ENCODE data around the gene OR51B5.
"Not testable (repeated sequence)": the region's sequence is repeated elsewhere in the genome, so short reads cannot be mapped to it uniquely, and the experiment has no call there.

Gene OR51B5, protein sequence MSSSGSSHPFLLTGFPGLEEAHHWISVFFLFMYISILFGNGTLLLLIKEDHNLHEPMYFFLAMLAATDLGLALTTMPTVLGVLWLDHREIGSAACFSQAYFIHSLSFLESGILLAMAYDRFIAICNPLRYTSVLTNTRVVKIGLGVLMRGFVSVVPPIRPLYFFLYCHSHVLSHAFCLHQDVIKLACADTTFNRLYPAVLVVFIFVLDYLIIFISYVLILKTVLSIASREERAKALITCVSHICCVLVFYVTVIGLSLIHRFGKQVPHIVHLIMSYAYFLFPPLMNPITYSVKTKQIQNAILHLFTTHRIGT

DNA sequence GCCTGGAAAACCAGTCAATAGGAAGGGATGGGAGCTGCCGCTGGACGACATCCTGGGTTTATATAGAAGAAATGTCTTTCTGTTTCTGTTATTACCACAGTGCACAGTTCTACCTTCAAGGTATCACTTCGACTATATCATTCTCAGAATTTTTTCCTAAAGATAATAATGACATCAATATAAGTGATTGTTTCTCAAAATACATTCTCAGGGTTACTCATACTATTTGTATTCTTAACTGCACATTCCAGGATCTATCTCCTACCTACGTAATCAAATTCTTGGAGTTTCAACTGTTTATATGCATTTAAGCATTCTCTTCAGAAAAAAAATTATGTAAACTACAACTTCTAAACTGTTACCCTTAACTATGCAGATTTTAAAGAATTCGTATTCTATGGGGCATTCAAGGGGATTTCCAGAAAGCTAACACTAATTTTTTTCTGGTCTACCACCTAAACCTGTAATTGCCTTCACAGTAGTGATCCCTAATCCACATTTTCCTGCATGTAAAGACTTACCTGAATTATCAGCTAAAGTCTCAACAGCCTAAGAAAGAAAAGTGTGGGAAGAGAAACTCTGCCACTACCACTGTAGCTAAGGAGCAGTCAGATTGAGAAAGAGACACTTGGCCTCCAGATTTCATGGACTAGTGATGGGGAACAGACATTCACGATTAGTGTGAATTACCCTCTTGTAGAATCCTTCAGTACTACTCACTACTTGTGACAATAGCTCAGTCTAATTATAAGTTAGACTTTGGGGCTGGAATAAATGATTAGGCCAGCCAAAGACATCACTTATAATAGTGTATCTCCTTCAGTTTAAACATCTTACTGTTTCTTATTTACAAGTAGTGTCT lies at the start of gene OR51B5:
OR51B5 (minus strand) TSS at position 51 of the 862 bp plus-strand sequence; CDS start at position 51, 0 bp downstream.
- Histone ChIP-seq H3K27me3 (ENCODE audit: insufficient read depth, low read length) (no peaks in the 10 kb centered on the region), H3K4me3 (ENCODE audit: low read depth, low read length) (no peak within 1 kb of the TSS), H3K4me1 (ENCODE audit: control insufficient read depth, insufficient read depth, low read length, unreplicated experiment) (peaks cover 23% of the 10 kb centered on the region), H2AFZ (ENCODE audit: low read length, unreplicated experiment) (peak within 1 kb of the TSS; percentile 25), H3K27ac (ENCODE audit: low read depth, low read length) (peak within 1 kb of the TSS; percentile 50), H3K36me3 (ENCODE audit: insufficient read depth, low read length) (no peaks in the 10 kb centered on the region), H3K79me2 (ENCODE audit: control insufficient read depth, insufficient read depth, low read length, unreplicated experiment) (no peaks in the 10 kb centered on the region)

DNA sequence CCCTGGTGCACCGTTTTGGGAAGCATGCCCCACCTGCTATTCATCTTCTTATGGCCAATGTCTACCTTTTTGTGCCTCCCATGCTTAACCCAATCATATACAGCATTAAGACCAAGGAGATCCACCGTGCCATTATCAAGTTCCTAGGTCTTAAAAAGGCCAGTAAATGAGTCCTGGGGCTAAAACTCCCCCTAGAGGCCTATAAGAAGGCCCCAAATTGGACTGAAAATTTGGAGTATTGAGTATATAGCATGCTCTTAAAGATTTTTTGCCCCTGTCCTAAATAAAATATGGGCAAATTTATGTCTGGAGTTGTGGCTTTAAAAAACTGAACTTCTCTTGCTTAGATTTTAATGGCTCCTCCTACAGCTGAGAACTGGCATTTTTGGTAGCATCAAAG lies 46.9 kb upstream of the OR51B5 start:
- H3K79me2 ChIP-seq (ENCODE audit: control insufficient read depth, insufficient read depth, low read length, unreplicated experiment), result no peaks in the 10 kb centered on the region
- no peak overlapping the region for H3K4me3 ChIP-seq (ENCODE audit: low read depth, low read length)
- H3K4me1 ChIP-seq (ENCODE audit: control insufficient read depth, insufficient read depth, low read length, unreplicated experiment), result no peaks in the 10 kb centered on the region
- no peaks in the 10 kb centered on the region for H3K36me3 ChIP-seq (ENCODE audit: insufficient read depth, low read length)
- no peak overlapping the region for H3K27ac ChIP-seq (ENCODE audit: low read depth, low read length)
- no peak overlapping the region for H2AFZ ChIP-seq (ENCODE audit: low read length, unreplicated experiment)
- H3K27me3 ChIP-seq (ENCODE audit: insufficient read depth, low read length), result peaks cover 22% of the 10 kb centered on the region

DNA sequence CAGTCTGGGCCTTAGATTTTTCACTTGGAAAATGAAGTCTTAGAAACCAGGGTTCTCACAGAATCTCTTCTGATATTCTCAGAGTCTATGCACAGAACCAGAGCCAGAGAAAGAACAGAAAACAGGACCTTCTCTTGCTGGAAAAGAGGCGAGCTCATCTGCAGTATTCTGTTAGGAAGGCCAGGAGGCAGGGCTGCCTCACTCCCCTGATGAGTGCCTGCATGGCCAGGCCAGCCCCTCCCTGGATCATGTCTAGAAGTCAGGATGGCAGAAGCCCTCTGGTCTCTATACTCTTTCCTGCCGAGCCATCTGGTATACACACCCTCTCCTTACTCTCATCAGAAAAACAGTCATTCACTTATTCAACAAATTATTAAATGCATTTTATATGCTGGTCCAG lies 41.0 kb upstream of the OR51B5 start:
- Histone ChIP-seq H3K4me3 (ENCODE audit: low read depth, low read length) (no peak overlapping the region), H3K79me2 (ENCODE audit: control insufficient read depth, insufficient read depth, low read length, unreplicated experiment) (no peaks in the 10 kb centered on the region), H3K27me3 (ENCODE audit: insufficient read depth, low read length) (peaks cover 28% of the 10 kb centered on the region), H3K27ac (ENCODE audit: low read depth, low read length) (no peak overlapping the region), H3K4me1 (ENCODE audit: control insufficient read depth, insufficient read depth, low read length, unreplicated experiment) (no peaks in the 10 kb centered on the region), H2AFZ (ENCODE audit: low read length, unreplicated experiment) (no peak overlapping the region), H3K36me3 (ENCODE audit: insufficient read depth, low read length) (no peaks in the 10 kb centered on the region)

DNA sequence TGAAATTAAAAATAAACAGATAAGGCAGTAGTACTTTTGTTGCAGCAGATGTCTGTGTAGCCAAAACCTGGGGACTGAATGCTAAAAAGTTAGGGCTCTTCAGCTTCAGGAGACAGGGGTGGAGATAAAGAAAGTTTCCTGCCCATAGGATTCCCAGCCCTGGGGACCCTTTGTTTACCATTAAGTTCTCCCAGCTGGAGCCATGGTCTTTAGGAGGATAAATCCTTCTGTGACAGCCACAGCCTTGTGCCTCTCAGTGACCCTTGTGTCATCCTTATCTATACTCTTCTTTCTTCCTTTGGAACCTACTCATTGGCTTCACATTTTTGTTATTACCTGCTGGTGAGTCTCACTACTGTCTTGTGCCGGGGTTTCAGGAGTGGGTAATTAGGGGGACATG lies 40.3 kb upstream of the OR51B5 start, which contains the start of gene OR51M1:
OR51M1 (plus strand) TSS at position 237 of the 400 bp plus-strand sequence. CDS start 5,587 bp downstream, outside the sequence.
- no peaks in the 10 kb centered on the region for H3K36me3 ChIP-seq (ENCODE audit: insufficient read depth, low read length)
- no peak within 1 kb of the TSS for H3K4me3 ChIP-seq (ENCODE audit: low read depth, low read length)
- H3K79me2 ChIP-seq (ENCODE audit: control insufficient read depth, insufficient read depth, low read length, unreplicated experiment), result no peaks in the 10 kb centered on the region
- no peak within 1 kb of the TSS for H3K27ac ChIP-seq (ENCODE audit: low read depth, low read length)
- H2AFZ ChIP-seq (ENCODE audit: low read length, unreplicated experiment), result no peak within 1 kb of the TSS
- H3K27me3 ChIP-seq (ENCODE audit: insufficient read depth, low read length), result peaks cover 28% of the 10 kb centered on the region
- no peaks in the 10 kb centered on the region for H3K4me1 ChIP-seq (ENCODE audit: control insufficient read depth, insufficient read depth, low read length, unreplicated experiment)

DNA sequence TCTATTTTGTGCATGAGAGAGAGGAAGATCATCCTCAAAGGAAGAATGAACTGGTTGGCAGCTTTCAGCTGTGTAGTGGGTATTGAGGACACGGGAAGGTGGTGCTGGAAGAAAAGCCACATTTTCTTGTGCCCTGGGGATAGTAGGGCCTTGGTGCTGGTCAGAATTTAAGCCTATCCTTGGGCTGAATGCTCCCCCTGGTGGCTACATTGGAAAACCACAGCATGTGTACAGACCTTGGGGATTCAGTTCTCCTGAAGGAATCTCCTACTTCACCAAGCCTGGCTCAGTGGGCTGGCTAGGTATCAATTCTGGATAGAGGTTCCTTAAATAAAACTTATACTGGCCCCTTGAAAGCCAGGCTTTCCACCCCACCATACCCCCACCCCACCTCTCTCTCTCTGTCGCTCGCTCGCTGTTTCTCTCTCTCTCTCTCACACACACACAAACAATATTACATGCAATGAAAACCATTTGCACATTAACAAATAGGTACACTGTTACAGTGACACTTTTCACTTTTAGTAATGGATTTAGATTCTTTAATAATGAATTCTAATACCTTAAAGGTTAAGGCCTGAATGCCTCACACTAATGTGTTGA lies 37.5 kb upstream of the OR51B5 start:
- peaks cover 28% of the 10 kb centered on the region for H3K27me3 ChIP-seq (ENCODE audit: insufficient read depth, low read length)
- H2AFZ ChIP-seq (ENCODE audit: low read length, unreplicated experiment), result no peak overlapping the region
- H3K4me3 ChIP-seq (ENCODE audit: low read depth, low read length), result no peak overlapping the region
- no peaks in the 10 kb centered on the region for H3K36me3 ChIP-seq (ENCODE audit: insufficient read depth, low read length)
- H3K79me2 ChIP-seq (ENCODE audit: control insufficient read depth, insufficient read depth, low read length, unreplicated experiment), result no peaks in the 10 kb centered on the region
- no peaks in the 10 kb centered on the region for H3K4me1 ChIP-seq (ENCODE audit: control insufficient read depth, insufficient read depth, low read length, unreplicated experiment)
- H3K27ac ChIP-seq (ENCODE audit: low read depth, low read length), result no peak overlapping the region

DNA sequence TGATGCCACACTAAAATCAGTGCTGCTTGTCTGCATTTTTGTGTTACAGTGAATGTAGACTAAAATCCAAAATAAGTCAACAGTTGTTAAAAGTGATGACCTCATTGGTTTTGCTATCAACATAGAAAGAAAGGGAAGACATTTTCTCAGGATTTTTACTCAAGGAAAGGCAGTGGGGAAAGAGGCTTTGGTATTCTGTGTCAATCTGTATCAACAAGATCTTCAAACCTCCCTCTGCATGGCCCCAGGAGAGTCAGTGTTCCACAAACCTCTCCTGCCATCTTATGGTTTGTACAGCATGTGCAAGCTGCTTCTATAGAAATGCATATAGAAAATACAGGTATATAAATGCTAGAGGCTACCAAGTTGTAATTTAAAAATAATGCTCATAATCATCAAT lies 26.5 kb upstream of the OR51B5 start:
- no peaks in the 10 kb centered on the region for H3K36me3 ChIP-seq (ENCODE audit: insufficient read depth, low read length)
- H3K4me1 ChIP-seq (ENCODE audit: control insufficient read depth, insufficient read depth, low read length, unreplicated experiment), result peaks cover 39% of the 10 kb centered on the region
- H3K4me3 ChIP-seq (ENCODE audit: low read depth, low read length), result no peak overlapping the region
- no peaks in the 10 kb centered on the region for H3K79me2 ChIP-seq (ENCODE audit: control insufficient read depth, insufficient read depth, low read length, unreplicated experiment)
- no peak overlapping the region for H2AFZ ChIP-seq (ENCODE audit: low read length, unreplicated experiment)
- no peaks in the 10 kb centered on the region for H3K27me3 ChIP-seq (ENCODE audit: insufficient read depth, low read length)
- H3K27ac ChIP-seq (ENCODE audit: low read depth, low read length), result no peak overlapping the region

DNA sequence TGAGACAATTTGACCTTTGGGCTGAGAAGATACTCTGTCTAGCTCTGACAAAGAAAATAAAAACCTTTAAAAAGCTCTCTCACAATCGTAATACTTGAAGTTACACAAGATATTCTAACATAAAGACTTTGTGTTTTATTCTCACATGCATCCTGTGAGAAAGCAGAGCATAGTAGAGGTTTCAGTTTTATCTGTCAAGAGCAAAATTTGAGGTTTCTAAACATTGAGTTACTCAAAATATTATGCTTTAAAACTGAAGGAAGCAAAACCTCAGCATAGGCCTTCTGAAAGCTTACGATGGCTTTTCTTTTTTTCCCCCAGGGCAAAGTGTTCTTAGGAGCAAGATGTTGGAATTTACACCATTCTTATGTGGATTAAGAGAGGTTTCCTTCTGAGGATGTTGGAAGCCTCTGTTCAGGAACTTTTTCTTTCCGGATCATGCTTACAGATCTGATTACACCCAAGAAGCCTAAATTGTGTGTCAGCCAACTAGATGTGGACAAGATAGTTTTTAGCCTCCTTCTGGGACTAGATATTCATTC lies 25.2 kb upstream of the OR51B5 start:
- H3K4me3 ChIP-seq (ENCODE audit: low read depth, low read length), result no peak overlapping the region
- peak overlapping the region; percentile 93 for H3K27ac ChIP-seq (ENCODE audit: low read depth, low read length)
- peak overlapping the region; percentile 22 for H2AFZ ChIP-seq (ENCODE audit: low read length, unreplicated experiment)
- no peaks in the 10 kb centered on the region for H3K79me2 ChIP-seq (ENCODE audit: control insufficient read depth, insufficient read depth, low read length, unreplicated experiment)
- peaks cover 51% of the 10 kb centered on the region for H3K4me1 ChIP-seq (ENCODE audit: control insufficient read depth, insufficient read depth, low read length, unreplicated experiment)
- no peaks in the 10 kb centered on the region for H3K36me3 ChIP-seq (ENCODE audit: insufficient read depth, low read length)
- H3K27me3 ChIP-seq (ENCODE audit: insufficient read depth, low read length), result no peaks in the 10 kb centered on the region

DNA sequence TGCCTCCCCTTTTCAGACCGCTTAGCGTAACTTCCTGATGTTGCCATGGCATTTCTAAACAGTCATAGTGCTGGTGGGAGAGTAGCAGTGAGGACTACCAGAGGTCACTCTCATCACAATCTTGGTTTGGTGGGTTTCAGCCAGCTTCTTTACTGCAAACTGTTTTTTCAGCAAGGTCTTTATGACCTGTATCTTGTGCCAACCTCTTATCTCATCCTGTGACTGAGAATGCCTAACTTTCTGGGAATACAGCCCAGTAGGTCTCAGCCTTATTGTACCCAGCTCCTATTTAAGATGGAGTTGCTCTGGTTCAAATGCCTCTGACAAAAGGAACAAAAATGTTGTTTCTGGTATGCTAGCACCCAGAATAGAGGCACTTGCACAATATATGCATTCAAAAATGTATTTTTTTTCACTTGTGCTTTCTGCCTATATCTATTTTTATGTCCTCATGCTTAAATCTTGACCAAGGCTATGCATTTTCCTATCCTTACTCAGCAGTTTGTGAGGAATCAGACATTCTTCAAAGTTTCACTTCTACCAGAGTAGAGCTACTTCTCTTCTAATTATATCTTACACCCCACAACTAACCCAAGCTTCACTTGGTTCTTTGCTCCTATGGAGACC lies 24.2 kb upstream of the OR51B5 start:
- H3K36me3 ChIP-seq (ENCODE audit: insufficient read depth, low read length), result no peaks in the 10 kb centered on the region
- no peak overlapping the region for H3K4me3 ChIP-seq (ENCODE audit: low read depth, low read length)
- peak overlapping the region; percentile 48 for H2AFZ ChIP-seq (ENCODE audit: low read length, unreplicated experiment)
- no peaks in the 10 kb centered on the region for H3K79me2 ChIP-seq (ENCODE audit: control insufficient read depth, insufficient read depth, low read length, unreplicated experiment)
- H3K4me1 ChIP-seq (ENCODE audit: control insufficient read depth, insufficient read depth, low read length, unreplicated experiment), result peaks cover 56% of the 10 kb centered on the region
- H3K27me3 ChIP-seq (ENCODE audit: insufficient read depth, low read length), result no peaks in the 10 kb centered on the region
- peak overlapping the region; percentile 93 for H3K27ac ChIP-seq (ENCODE audit: low read depth, low read length)

DNA sequence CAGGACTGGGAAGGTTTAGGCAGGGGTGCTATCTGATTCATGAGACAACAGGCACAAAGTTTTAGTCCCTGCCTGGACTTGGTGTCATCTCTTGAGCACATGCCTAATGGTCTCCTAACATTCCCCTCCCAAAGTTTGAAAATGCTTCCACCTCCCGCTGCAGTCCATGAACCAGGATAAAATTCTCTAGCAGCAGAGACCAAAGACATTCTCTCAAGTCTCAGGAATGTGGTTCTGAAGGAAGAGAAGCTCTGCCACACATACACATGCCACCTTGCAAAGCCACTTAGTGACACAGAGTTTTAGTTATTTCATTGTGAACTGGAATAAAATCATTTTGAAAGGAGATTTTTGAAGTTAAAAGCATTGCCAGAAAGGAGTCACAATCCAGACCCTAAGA lies 23.5 kb upstream of the OR51B5 start:
- Histone ChIP-seq H3K4me1 (ENCODE audit: control insufficient read depth, insufficient read depth, low read length, unreplicated experiment) (peaks cover 60% of the 10 kb centered on the region), H2AFZ (ENCODE audit: low read length, unreplicated experiment) (no peak overlapping the region), H3K4me3 (ENCODE audit: low read depth, low read length) (no peak overlapping the region), H3K27ac (ENCODE audit: low read depth, low read length) (peak overlapping the region; percentile 93), H3K79me2 (ENCODE audit: control insufficient read depth, insufficient read depth, low read length, unreplicated experiment) (no peaks in the 10 kb centered on the region), H3K27me3 (ENCODE audit: insufficient read depth, low read length) (no peaks in the 10 kb centered on the region), H3K36me3 (ENCODE audit: insufficient read depth, low read length) (no peaks in the 10 kb centered on the region)

DNA sequence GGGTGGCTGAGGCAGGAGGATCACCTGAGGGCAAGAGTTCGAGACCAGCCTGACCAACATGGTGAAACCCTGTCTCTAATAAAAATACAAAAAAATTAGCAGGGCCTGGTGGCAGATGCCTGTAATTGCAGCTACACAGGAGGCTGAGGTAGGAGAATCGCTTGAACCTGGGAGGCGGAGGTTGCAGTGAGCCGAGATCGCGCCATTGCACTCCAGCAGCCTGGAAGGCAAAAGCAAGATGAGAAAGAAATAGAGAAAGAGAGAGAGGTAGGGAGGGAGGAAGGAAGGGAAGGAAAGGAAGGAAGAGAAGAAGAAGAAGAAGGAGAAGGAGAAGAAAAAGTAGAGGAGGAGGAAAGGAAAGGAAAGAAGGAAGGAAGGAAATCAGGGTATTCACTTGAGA lies 23.0 kb upstream of the OR51B5 start:
- not testable (repeated sequence) for H3K79me2 ChIP-seq (ENCODE audit: control insufficient read depth, insufficient read depth, low read length, unreplicated experiment); H2AFZ ChIP-seq (ENCODE audit: low read length, unreplicated experiment); H3K36me3 ChIP-seq (ENCODE audit: insufficient read depth, low read length); H3K4me3 ChIP-seq (ENCODE audit: low read depth, low read length); H3K27me3 ChIP-seq (ENCODE audit: insufficient read depth, low read length)
- Histone ChIP-seq H3K4me1 (ENCODE audit: control insufficient read depth, insufficient read depth, low read length, unreplicated experiment) (peaks cover 60% of the 10 kb centered on the region), H3K27ac (ENCODE audit: low read depth, low read length) (peak overlapping the region; percentile 93)
